HEK293 (cell line): ENCODE measurements around the gene MRTFB.

Experiments used
- CTCF ChIP-seq: fragments of 450-650 bp; formaldehyde crosslinking; IDR thresholded peaks from 2 replicates; pipeline ENCODE4 v1.5.1; 2016; ENCODE audit warnings: missing biosample characterization, missing genetic modification characterization
- GLI4 ChIP-seq: fragments of 450-650 bp; formaldehyde crosslinking; IDR thresholded peaks from 2 replicates; pipeline ENCODE4 v1.5.1; 2016; ENCODE audit warnings: missing biosample characterization, missing genetic modification characterization
- REPIN1 ChIP-seq: fragments of 450-650 bp; formaldehyde crosslinking; IDR thresholded peaks from 2 replicates; pipeline ENCODE4 v1.5.1; 2017; ENCODE audit warnings: missing biosample characterization, missing genetic modification characterization, low read depth
- TCF7L2 ChIP-seq: IDR thresholded peaks from 2 replicates; pipeline ENCODE4 v1.6.1; 2011; ENCODE audit warnings: low read depth, mild to moderate bottlenecking, inconsistent platforms, low read length, moderate library complexity, borderline replicate concordance
- ZBTB8A ChIP-seq: fragments of 450-650 bp; formaldehyde crosslinking; IDR thresholded peaks from 2 replicates; pipeline ENCODE4 v1.5.1; 2016; ENCODE audit warnings: missing biosample characterization, missing genetic modification characterization
- ZFHX2 ChIP-seq: fragments of 450-650 bp; formaldehyde crosslinking; conservative IDR thresholded peaks from 2 replicates; pipeline ENCODE4 v1.5.1; 2016; ENCODE audit warnings: missing biosample characterization, missing genetic modification characterization
- ZNF140 ChIP-seq: fragments of 450-650 bp; formaldehyde crosslinking; IDR thresholded peaks from 2 replicates; pipeline ENCODE4 v1.5.1; 2016; ENCODE audit warnings: missing biosample characterization, missing genetic modification characterization
- ZNF274 ChIP-seq, 2 experiments: fragments of 200-500 bp in 1 of 2; fragments of 450-650 bp in 1 of 2; sonication (Bioruptor generic) in 1 of 2; formaldehyde crosslinking in 1 of 2; IDR thresholded peaks; 2 replicates each; pipeline versions ENCODE4 v1.5.1 to v1.6.1; 2014 to 2016; ENCODE audit warnings: borderline replicate concordance in 1 of 2, inconsistent platforms in 1 of 2, low read length in 1 of 2, missing biosample characterization in 1 of 2, missing genetic modification characterization in 1 of 2
- ZNF362 ChIP-seq: fragments of 450-650 bp; formaldehyde crosslinking; IDR thresholded peaks from 2 replicates; pipeline ENCODE4 v1.5.1; 2016; ENCODE audit warnings: missing biosample characterization, missing genetic modification characterization
- ZNF549 ChIP-seq: fragments of 450-650 bp; IDR thresholded peaks from 2 replicates; pipeline ENCODE4 v1.5.1; 2018; ENCODE audit warnings: missing biosample characterization, missing genetic modification characterization, mild to moderate bottlenecking, inconsistent platforms, moderate library complexity
- ZNF645 ChIP-seq: fragments of 450-650 bp; formaldehyde crosslinking; IDR thresholded peaks from 2 replicates; pipeline ENCODE4; 2016; ENCODE audit warnings: missing biosample characterization, missing genetic modification characterization
- ZNF747 ChIP-seq: fragments of 450-650 bp; formaldehyde crosslinking; IDR thresholded peaks from 2 replicates; pipeline ENCODE4 v1.5.1; 2016; ENCODE audit warnings: missing biosample characterization, missing genetic modification characterization

GRCh38 chr16:14095883-14096551, 24.9 kb downstream of the MRTFB start:
- TF ChIP-seq TCF7L2 (no peak), CTCF (tag by site-specific recombination) (no peak), ZNF645 (tag by site-specific recombination) (no peak), ZNF362 (tag by site-specific recombination) (no peak), ZNF747 (tag by site-specific recombination) (no peak), REPIN1 (tag by site-specific recombination) (no peak), ZNF274 (IDR thresholded peaks at IDR 0.05; ENCODE audit: low read length) (no peak), ZNF274 (tag by site-specific recombination; IDR thresholded peaks at IDR 0.05; ENCODE audit: borderline replicate concordance) (no peak), ZFHX2 (tag by site-specific recombination) (no peak), GLI4 (tag by site-specific recombination) (no peak), ZNF140 (tag by site-specific recombination) (peak; percentile 88; the same call in 1 of the 2 replicates), ZNF549 (tag by site-specific recombination) (no peak), ZBTB8A (tag by site-specific recombination) (peak; percentile 70)
